Erythroblast (primary cell): ENCODE data around the gene CXCL10.
"Not testable (repeated sequence)": the region's sequence is repeated elsewhere in the genome, so short reads cannot be mapped to it uniquely, and the experiment has no call there.

Source experiments
- GATA1 ChIP-seq: IDR thresholded peaks from 2 replicates; pipeline ENCODE4 v1.6.1; 2011; ENCODE audit warnings: low read depth, mild to moderate bottlenecking, control low read depth, low read length, moderate library complexity
- POLR2A ChIP-seq: IDR thresholded peaks from 2 replicates; pipeline ENCODE4 v1.6.1; 2011; ENCODE audit warnings: mild to moderate bottlenecking, low read length

GRCh38 chr4:76044686-76045085 is 21.4 kb upstream of the CXCL10 start:
- TF ChIP-seq POLR2A, GATA1: not testable (repeated sequence)
